NCI-H1092 (cell line): Measurements from ENCODE around the gene ARID5B.
A peak's percentile ranks its signal among the peaks of the same experiment; 100 is the strongest.

Source experiments
- DNase-seq: peaks from one replicate; lab custom pipeline; 2025; lab: John Stamatoyannopoulos, UW

ARID5B gene

DNA sequence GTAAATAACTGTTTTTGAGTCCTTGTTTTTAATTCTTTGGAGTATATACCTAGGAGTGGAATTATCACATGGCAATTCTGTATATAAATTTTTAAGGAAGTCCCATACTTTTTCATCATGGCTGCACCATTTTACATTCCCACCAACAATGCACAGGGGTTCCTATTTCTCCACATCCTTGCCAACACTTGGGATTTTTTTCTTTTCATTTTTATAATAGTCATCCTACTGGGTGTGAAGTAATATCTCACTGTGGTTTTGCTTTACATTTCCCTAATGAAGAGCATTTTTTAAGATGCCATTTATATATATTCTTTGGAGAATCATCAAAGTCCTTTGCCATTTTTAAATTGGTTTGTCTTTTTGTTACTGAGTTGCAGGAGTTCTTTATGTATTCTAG is 89.7 kb downstream of the ARID5B start:
- DNase-seq: no peak

DNA sequence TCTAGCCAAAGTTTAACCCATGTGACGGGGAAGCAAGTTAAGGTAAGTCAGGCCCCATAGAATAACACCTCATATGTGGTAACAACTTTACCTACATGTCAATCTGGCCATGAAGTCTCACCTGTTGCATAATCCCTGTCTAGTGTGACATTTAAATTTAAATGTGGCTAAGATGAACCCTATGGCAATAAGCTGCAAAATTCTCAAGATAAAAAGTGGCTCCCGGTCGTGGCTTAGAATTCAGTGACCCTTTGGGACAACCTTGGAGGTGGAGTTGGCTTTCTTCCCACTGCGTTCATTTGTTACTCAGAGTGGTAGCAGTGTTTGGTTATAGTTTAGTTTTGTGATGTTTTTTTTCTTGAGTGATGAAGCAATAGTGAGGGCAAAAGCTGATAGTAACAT is 90.6 kb downstream of the ARID5B start:
- no peak for DNase-seq

DNA sequence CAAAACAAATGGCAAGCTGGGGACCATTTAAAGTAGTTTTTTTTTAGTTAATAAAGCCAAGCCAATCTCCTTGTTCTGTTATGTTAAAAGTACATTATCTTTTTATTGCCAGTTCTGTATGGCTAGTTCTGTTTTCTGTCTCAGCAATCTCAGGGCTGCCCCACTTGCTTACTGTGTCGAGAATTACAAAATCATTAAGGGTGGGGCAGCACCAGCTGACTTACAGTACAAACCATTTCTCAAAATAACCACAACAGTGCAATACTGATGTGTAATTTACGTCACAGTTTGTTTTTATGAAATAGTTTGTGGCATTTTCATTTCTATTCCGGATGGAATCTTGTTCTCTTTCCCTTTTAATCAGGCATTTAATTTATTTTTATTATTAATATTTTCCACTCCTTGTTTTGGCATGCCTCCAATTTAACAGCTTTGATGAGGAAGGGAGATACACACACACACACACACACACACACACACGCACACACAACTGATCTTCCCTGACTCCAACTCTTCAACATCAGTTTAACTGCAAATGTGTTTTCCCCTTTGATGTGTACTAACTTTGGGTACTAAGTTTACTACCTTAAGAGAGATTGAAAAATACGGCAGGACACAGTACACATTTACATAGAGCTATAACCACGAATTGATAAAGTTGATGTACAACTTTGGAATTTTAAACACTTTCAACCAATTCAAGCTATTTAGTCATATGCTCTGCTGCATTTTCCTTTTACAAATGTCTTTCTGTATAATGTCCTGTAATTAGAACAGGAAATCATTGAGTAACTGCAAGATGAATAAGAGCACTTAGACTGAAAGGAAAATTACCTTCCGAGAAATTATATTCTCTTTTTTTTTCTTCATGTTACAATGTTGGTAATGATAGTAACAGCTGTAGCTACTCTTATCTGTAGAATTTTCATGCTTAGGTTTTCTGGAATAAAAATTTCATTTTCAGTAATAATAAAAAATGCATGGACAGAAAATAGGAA is 91.5 kb downstream of the ARID5B start:
- DNase-seq: no peak

DNA sequence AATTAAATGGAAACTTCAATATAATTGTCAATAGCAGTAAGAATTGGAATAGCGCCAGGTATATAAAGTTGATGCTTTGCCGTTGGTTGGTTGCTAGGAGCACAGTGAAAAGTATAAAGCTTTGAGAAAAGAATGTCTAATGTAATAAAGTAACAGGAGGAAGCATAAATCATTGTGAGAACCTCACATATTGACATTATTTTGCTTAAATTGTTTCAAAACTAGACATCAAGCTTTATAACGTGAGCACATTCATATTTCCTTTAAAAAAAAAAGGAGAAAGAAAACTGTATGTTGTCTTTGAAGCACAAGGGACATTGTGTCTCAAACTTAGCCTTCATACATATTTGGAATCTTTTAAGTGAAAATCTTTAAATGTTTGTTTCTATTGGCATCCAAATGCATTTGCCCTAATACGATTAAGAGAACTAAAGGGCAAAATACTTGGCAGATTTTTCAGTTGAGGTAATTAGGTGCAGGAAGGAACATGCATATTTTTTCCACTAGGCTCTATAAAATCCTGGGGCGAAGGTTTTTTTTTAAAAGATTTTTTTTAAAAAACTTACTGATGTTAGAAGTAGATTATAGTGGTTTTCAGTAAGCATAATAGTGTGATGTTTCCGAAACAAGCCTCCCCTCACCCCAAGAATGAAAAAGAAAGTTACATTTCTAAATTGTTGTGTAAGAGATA is 92.4 kb downstream of the ARID5B start:
- DNase-seq: peak; percentile 14

DNA sequence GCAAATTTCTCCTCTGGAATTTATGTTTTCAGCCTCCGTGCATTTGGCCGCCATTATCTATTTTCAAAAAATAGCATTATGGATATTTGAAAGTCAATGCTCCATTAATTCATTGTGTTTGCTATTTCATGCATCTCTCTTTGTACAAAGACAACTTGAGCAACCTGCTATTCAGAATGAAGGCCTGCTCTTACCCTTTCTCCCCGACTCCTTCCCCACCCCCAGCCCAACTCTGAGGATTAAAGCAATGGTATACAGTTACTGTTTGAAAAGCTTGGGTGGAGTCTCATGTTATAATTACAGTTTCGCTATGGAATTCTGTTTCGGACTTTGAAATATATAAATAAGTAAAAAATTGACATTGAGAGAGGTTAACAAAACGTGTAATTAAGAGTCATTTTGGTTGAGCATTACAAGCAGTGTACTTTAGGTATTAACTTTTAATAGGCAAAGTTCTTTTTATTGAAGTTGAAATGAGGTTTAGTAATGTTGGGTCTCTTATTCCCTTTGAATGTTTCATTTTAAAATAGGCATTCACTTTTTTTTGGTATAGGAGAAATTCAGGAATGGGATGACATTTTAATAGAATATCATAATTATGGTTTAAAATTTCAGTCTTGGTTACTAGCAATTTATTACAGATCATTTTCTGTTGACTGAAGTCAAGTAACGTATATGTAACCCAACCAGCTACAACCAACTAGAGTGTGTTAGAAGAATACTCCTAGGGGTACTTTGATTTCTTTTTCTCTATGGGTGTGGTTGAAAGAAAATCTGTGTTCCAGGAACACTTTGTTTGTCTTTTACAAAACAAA is 93.1 kb downstream of the ARID5B start:
- DNase-seq: no peak

DNA sequence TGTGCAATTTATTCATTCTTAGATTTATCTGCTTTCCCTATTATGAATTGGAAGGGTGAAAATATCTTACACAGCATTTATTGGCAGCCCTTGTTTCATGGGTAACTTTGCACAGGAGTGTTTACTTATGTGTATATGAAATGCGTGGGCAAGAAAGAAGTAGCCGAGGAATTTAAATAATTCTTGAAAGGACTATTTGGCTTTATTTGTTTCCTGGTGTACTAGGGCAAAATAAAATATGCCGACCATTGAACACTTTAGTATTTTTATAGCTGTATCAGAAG is 93.7 kb downstream of the ARID5B start:
- DNase-seq: no peak

DNA sequence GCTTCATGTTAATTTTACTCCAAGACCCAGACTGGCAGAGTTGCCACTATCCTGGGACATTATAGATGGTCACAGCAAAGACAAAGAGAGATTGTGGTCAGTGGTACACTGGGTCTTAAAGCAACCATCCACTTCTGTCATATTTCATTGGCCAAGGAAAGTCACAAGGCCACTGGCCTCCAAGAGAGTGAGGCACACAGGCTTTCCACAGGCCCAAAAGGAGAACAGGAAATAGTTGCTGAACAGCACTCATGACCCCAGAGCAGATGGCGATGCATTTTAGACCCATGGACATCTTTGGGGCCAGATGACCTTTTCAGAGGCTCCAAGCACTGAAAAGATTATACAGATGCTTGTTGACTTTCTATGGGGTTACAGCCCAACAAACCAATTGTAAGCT is 97.4 kb downstream of the ARID5B start:
- DNase-seq: no peak

DNA sequence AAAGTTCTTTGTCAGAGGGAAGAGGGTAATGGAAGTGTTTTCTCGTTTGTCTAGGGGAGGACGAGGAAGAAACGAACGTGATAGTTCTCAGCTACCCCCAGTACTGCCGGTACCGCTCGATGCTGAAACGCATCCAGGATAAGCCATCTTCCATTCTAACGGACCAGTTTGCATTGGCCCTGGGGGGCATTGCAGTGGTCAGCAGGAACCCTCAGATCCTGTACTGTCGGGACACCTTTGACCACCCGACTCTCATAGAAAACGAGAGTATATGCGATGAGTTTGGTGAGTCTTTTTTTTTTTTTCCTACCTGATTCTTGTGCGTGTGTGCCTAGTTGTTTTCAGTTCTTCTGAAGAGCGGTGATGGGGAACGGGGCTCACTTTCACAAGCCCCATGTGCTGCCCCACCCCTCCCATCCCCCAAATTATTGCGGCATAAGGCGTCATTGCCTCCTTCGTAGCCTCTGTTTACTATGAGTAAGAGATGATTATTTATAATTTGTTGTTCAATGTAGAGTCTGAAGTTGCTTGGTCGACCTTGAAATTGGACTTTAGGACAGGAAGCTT is 98.6 kb downstream of the ARID5B start:
- DNase-seq: no peak

DNA sequence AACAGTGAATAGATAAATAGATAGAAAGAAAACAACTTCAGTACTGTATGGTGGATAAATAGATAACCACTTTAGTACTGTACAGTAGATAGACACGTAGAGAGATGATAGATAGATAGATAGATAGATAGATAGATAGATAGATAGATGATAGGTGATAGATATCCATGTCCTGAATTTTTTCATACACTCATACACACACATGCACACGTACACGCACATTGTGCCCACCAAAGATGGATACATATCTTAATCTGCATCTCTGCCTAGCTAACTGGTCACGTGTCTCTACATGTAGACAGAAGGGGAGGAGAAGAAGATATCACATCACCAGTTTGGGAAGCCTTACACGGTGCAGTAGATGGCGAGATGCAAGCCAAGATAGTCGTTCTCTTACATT is 99.2 kb downstream of the ARID5B start:
- no peak for DNase-seq

DNA sequence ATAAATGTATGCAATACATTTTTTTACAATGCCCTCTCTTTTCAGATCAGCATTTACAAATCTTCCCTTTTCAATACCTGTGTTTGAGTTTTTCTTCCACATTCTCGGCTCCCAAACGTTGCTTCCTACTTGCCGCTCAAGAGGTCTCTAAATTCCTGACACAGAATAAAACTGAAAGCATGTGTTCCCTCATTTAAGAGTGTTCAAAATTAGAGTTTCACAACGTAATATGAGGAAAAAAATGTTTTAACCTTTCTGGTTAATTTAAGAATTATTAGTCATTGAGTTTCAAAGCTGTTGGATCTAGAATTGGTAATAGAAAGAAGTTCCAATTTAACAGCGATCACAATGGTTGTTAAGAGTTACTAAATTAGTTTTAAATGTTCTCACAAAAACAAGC is 100.4 kb downstream of the ARID5B start:
- no peak for DNase-seq

DNA sequence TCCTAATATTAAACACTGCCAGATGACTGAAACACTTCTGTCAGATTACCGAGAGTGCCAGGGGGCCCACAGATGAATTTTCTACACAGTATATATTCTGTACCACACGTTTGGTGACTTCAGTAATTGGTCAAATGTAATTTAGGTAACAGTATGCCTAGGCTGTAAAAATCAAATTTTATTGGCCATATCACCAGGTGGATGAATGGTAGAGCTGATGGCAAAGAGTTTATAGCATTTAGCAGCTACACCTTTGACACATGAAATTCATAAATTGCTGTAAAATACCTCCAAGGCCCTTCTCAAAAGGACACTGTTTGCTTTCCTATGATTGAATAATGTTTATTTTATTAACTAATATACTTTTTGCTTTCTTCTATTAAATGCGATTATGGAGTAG is 101.3 kb downstream of the ARID5B start:
- DNase-seq: no peak

DNA sequence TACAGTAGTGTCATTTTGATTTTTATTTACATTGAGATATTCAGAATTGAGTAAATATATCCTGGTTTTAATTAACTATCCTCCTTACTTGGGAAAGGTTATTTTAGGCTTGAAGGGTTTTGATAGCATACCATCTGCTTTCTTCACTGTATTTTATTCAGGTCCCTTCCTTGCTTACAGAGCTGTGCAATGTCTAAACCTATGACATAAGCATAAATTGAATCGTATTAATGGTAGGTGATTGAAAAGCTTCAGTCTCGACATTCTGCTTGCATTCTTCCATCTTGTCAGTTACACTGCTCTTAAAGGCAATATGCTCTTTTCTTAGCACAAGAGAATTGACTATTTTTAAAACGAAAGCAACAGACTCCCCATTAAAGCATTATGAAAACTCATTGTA is 102.5 kb downstream of the ARID5B start:
- DNase-seq: no peak

DNA sequence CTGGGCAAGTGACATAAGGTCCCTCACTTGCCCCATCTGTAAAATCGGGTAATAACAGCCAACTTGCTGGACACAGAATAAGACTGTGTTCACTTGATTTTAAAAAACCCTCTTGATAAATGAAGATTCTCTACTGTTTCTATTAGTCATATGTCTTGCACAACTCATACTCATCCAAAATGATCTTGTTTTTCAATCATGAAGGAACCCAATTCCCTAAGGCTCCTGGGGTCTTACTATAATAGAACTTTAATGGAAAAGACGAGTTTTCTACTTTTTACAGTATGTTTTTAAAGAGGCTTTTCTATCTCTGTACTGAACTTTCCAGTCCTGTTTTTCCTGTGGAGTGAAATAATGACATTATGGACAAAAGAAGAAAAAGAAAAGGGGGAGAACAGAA is 103.8 kb downstream of the ARID5B start:
- DNase-seq: no peak

DNA sequence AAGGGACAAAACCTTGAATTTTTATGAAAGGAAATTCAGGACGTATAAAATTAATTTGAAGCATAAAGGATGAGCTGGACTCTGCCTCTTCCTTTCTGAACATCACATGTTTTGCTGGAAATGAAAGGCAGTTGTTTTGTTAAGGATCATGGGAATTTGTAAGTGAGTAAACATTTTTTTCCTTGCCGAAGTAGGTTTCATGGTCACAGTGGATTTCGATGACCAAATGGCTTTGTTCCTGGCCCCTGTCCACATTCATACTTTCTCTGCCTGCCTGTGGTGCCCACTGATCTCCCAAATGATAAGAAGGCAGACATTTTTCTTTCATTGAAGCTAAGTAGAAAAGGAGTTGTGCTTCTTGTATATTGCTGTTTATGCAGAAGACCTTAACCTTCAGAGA is 104.2 kb downstream of the ARID5B start:
- no peak for DNase-seq

DNA sequence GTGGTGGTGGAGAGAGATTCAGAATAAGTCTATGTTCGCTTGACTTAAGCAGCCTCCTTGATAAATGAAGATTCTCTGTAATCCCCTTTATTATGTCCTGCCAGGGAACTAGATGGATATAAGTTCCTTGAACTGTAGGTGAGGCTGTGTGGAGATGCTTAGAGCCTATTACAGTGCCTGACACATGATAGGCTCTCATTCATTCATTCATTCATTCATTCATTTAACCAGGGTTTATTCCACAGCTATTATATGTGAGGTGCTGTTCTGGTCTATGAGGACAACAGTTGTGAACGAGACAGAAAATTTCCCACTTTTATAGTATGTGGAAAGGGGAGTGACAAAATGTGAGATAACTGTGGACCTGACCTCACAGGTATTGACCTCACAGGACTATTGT is 105.6 kb downstream of the ARID5B start:
- DNase-seq: no peak

DNA sequence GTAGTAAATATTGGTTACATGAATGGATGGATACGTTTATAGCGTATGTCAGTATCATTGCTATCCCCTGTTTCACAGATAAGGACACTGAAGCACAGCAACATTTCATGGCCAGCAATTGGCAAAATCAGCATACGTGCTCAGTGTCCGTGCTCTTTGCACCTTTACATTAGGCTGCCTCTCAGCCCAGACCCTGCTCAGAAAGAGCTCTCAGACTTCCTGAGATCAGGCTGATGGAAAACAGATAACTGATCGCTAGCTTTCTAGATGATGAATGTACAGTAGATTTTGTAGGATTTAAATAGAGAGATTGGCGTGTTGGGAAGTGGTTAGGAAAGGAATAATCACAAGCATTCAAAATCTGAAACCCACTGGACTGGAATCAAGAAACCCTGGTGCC is 106.7 kb downstream of the ARID5B start:
- DNase-seq: no peak

DNA sequence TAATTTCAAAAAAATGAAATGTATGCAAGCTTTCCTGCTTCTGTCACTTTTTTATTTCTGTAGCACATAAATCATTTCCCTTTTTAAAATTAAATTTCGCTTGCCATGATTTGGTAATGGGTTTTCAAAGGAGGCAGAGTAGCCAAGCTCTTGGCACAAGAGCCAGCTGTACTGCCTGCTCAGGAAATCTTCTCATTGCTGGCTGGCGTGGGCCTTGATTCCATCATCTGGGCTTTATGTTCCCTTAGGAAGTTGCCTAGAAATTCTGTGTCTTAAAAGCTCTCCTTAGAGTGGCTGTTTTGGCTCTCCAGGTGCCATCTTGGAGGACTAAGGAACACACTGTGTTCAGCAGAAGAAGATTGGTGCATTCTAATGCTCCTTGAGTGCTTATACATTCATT is 107.4 kb downstream of the ARID5B start:
- no peak for DNase-seq

DNA sequence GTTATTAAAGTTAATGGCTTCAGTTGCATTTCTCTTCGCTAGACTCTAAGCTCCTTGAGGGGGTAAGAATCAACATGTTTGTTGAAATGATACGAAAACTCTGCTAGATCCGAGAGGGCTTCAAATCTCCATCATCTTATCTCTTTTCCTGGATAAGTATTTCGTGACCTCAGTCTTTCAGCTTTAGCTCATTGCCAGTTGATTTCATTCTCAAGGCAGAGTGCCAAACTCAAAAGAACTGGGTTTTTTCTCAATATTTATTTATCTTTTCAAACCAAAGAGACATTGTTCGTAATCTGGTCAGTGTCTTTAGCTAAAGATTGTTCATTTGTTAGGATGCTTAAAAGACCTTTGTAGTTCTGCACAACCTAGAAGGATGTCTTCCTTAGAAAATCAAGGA is 108.9 kb downstream of the ARID5B start:
- no peak for DNase-seq

DNA sequence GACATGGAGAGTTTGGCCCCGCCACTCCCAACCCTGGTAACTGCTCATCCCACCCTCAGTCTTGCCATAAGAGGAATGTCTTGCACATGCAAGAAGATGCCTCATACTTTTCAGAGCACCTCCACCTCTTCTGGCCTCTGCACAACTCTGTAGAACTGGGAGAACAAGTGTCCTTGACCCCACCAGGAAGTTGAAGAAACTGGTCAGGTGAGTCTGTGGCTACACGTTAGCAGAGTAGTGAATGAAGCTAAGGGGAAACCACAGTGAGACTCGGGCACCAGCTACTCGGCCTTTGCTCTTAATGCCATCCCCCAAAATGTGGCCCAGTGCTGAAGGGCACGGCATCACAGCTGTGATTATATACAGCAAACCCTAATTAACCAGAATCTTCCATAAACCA is 110.1 kb downstream of the ARID5B start:
- no peak for DNase-seq

DNA sequence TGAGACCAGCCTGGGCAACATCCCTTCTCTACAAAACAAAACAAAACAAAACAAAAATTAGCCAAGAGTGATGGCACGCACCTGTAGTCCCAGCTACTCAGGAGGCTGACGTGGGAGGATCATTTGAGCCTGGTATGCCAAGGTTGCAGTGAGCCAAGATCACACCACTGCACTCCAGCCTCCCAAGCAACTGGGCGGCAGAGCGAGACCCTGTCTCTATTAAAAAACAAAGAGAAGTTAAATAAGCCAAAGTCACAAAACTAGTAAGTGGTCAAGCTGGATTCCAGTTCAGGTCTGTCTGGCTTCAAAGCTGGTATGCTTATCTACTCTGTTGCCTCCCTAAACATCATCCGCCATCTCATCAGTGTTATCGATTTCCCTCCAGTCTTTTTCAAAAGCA is 110.8 kb downstream of the ARID5B start:
- no peak for DNase-seq

DNA sequence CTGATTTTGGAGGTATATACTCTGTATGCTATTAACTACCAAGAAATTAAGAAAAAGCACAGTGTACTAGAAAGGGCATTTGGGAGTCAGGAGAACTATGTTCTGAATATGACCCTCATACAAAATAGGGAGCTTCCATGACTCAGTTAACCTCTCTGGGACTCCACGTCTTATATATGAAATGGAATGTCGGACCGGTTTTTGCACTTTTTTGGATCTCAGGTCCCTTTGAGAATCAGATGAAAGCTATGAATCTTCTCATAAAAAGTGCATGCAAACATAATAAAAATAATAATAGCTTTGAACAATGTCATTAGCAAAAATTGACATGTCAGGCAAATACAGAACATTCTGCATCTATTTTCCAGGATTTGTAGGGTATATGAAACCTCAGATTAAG is 113.0 kb downstream of the ARID5B start:
- no peak for DNase-seq

DNA sequence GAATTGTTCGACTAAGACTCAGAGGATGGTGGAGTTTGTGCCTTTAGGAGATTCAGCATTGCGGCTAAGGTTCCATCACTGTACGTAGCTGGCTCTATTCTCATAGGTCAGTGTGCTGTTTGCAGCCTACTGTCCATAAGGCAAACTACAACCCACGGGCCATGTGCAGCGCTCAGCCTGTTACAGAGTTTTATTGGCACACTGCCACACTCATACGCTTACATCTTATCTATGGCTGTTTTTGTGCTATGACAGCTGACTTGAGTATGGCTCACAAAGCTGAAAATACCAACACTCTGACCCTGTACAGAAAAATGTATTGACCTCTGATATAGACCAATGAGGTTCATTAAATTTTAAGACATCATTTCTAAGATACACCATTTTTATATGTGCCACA is 114.5 kb downstream of the ARID5B start:
- DNase-seq: no peak
